NCI-H146 treated with DMSO at 0.1 percent for 48 hours (cell line): ENCODE data around the gene IRF8.
"Not testable (repeated sequence)": the region's sequence is repeated elsewhere in the genome, so short reads cannot be mapped to it uniquely, and the experiment has no call there.

Experiments
- DNase-seq: peaks from one replicate; lab custom pipeline; 2025; ENCODE audit not compliant: unreplicated experiment; lab: John Stamatoyannopoulos, UW

Gene IRF8, protein sequence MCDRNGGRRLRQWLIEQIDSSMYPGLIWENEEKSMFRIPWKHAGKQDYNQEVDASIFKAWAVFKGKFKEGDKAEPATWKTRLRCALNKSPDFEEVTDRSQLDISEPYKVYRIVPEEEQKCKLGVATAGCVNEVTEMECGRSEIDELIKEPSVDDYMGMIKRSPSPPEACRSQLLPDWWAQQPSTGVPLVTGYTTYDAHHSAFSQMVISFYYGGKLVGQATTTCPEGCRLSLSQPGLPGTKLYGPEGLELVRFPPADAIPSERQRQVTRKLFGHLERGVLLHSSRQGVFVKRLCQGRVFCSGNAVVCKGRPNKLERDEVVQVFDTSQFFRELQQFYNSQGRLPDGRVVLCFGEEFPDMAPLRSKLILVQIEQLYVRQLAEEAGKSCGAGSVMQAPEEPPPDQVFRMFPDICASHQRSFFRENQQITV

DNA sequence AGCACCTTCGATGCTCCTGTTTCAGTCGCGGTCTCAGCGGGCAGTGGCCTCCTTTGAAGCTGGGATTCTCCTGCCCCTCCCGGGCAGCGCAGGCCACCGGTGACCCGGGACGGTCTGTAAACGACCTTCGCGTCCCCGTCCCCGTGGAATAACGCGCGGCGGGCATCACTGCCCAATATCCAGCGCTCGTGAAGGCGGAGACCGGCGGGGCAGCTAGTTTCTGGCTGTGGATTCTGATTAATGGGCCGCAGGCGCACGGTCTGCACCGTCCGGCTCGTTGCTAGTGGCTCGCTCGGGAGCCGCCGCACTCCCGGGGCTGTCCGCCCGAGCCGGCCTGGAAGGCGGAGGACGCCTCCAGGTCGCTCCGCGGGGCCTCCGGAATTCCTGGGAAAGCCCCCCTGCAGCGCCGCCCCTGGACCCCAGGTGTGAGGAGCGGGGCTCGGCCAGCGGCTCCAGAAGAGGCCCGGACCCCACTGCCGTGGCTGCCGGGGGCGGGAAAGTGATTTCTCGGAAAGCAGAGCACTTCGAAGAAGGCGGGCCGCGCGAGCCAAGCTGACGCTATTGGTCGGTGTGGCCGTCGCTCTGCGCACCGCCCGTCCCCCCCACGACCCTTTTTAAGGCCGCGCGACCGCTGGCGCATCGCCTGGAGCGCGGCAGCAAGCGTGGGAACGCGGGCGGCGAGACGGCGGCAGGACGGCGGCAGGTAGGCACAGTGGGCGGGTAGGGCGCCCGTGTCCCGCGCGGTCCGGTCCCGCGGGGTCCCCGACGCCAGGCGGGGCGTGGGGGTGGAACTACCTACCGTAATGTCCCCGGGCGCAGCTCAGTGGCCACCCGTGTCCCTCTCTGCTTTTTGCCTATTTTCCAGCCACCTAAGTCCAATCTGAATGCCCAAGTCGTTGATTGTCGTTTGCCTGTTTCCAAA, at the start of gene IRF8:
IRF8 (plus strand) TSS at position 642 of the 922 bp plus-strand sequence. CDS start 3,854 bp downstream, outside the sequence.
- DNase-seq, result no peak

DNA sequence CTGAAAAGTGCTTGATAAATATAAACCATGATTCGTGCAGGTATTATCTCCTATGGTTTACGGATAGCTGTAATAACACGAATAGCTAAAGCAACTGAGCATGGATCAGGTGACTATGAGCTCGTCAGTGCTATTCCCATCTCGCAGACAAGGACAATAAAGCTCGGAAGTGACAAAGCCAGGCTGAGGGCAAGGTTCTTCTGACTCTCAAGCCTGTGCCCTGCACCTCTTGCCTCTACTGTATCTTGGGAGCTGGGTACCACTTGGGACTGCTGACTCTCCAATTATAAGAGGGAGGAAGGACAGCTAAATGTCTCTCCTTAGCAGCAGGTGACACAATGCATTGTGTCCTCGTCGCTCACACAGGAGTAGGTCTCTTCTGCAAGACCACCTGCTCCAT, 49.6 kb upstream of the IRF8 start:
- no peak for DNase-seq

DNA sequence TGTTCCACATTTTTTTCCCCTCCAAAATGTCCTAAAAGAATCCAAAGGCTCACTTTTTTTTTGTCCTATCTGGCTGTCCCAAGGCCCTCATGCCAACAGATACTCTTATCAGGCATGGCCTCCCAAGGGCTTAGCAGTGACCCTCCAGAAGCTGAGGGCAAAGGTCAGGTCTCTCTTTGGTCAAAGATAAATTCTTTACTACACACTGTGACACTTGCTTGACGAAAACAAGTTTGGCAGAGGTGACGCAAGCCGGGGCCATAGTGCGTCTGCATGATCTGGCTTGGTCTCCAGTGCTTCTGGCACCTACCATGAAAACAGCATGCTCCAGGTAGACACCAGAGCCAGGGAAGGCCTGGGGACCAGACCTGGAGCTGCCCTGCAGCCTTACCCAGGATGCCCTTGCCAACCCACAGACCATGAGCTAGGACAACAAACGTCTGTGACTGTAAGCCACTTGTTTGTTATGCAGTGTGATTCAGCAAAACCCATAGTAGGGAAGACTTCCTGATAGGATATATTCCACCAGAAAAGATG, 48.5 kb upstream of the IRF8 start:
- no peak for DNase-seq

DNA sequence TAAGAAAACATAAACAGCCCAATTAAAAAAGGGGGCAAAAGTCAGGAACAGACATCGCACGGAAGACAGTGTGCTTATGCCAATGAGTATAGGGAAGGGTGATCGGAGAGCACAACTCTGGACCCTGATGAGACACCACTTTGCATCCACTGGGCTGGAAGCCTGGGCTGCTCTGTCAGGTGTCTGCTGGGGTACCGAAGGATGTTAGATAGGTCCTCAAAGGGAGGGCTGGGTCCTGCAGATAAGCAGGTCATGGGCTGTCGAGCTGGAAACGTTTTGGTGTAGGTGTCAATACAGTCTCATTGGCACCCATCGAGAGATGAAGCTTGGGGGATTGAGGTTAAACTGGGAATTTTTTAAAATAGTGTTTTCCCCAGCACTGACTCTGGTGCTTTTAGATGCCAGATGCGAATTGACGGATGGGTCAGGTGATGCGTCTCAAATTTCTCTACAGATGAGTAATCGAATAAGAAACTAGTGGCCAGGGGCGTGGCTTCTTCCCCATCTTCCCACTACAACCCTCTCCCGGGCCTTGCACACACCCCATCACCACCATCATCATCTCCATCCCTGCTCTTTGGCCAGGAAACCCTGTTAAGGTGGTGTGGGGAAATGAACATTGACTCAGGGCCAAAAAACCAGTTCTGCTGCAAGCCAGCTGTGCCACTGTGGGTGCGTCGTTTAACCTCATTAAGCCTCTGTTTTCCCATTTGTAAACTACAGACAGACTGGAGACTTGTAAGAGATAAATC, 47.8 kb upstream of the IRF8 start:
- no peak for DNase-seq

DNA sequence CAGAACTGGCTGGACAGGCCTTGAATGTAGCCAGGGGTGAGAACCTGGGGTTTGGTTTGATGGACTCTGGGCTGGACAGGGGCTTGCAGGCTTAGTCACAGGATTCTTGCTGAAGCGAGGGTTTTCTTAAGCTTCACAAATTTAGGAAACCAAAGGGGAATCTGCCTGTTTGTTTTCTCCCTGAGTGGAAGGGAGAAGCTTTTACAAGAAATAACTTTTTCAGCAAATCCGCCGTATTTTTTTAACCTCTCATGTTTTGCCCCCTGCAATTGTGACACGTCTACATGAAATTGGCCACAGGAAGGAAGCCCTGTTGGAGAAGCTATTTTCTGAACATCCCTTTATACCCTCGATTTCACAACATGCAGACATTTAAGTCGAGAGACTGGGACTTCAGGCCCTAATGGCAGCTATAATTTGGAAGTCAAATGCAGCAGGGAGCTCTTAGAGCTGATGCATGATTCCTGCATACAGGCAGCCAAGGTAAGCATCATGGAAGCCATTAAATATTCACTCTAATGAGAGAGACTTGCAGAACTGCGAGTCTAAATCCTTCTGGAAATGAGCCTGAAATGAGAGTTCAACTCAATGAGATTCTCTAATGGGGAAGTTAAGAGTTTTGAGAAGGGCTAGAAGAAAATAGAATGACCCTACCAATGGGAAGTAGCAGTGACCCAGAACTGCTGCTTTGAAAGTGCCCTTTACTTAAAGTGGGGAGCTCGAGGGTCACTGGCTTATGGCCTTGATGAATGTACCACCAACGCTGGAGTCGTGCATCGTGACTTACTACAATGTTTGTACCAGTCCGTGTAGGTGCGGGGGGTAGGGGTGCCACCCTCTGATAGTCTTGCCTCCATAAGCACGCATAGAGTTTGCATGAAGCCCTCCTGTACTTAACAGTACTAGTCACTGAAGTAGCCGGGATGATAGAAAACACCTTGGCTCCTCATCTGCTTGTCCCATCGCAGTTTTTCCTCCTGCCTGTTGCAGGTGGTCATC, 45.1 kb upstream of the IRF8 start:
- DNase-seq, result no peak

DNA sequence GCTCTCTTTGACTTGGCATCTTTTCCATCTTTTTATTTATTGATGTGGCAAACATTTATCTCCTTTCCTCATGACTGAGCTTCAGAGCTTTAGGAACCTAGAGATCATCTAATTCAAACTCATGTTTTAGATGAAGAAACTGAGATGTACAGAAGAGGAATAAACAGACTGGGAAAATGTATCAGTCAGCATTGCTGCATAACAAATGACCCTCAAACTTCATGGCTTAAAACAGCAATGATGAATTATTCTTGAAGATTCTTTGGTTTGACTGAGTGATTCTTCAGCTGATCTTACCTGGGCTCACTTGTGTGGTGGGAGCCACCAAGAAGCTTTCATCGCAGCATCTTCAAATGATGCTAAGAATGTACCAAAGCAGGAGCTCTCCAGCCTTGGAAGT, 44.0 kb upstream of the IRF8 start:
- DNase-seq, result no peak

DNA sequence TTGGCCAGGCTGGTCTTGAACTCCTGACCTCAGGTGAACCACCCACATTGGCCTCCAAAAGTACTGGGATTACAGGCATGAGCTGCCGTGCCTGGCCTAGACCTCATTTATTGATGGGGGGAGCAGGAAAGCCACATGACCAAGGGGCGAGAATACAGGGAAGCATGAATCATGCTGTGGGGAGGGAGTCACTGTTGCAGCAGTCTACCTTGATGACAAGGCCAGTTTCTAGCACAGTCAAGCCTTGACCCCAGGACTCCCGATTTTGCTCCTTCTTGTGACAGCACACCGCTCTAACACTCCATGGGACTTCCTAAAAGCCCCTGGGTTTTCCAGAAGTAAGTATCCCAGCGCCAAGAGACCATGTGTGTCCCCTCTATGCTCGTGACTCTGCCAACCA, 42.9 kb upstream of the IRF8 start:
- DNase-seq, result no peak

DNA sequence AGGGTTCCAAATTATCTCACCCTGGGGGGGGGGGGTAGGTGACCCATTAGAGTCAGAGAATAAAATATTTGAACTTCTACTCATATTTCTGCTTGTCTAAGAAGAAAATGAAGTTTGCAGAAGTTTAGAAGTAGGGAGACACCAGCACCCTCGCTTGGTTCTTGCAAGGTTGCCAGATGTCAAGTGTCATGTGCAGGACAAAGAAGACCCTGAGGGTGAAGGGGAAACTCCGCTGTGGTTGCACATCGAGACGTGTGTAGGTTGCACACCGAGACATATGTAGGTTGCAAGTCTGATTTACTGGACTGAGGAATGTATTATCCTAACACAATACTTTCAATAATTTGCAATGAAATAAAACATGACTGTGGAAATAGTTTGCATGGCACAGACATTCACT, 42.4 kb upstream of the IRF8 start:
- DNase-seq, result no peak

DNA sequence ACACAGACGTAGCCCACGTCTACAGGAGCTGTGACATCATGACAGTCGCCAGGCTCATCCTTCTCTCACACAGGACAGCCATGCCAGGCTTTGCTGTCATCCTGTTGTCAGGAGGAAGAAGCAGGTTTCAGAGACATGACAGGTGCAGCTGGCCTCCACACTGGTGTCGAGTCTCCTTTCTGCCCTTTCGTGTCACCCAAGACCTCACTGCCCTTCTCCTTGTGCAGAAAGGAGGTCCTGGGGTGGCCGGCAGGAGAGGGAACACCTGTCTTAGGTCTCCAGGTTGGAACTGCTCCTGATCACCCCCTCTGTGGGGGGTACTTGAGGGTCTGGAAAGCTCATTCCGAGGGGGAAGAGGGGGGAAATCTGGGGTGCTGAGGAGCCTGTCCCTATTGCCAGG, 41.6 kb upstream of the IRF8 start:
- DNase-seq, result no peak

DNA sequence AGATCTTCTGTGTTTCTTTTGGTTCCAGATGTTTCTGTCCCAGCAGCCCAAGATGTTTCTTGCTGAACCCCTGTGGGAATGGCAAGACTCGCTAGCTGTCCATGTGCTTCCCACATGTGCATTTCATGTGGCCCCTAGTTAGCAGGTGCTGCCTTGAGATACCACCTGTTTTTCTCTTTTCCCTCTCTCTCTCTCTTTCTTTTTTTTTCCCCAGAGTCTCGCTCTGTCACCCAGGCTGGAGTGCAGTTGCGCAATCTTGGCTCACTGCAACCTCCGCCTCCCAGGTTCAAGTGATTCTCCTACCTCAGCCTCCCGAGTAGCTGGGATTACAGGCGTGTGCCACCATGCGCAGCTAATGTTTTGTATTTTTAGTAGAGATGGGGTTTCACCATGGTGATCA, 40.4 kb upstream of the IRF8 start:
- not testable (repeated sequence) for DNase-seq

DNA sequence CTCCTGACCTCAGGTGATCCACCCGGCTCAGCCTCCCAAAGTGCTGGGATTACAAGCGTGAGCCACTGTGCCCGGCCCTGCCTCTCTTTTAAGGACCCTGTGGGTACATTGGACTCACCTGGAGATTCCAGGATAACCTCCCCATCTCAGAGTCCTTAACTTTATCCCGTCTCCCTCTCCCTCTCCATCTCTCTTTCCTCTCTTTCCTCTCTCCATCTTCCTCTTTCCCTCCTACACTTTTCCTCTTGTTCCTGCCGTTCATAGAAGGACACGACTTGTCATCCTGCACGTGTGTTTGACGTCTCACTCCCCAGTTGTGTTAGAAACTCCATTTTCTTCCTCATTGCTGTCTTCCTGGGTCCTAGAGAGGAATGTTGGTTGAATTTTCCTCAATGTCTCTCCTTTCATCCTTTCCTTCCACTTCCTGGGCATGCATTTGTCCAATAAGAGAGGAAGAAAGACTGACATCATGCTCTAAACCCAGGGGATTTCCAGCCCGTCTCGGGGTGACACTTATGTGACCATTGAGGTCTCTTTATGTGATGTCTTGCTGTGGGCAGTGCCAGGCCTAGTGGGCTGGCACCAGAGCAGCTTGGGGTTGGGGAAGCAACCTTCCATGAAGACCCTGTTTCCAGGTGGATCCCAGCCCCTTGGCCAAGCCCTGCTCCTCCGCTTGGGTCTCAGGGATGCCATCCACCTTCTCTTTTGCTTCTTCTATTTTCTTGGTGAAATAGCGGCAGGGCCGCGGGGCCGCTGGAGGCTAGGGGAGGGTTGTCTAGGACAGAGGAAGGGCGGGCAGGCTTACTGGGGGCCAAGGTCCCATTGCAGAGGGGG, 39.8 kb upstream of the IRF8 start:
- DNase-seq, result no peak

DNA sequence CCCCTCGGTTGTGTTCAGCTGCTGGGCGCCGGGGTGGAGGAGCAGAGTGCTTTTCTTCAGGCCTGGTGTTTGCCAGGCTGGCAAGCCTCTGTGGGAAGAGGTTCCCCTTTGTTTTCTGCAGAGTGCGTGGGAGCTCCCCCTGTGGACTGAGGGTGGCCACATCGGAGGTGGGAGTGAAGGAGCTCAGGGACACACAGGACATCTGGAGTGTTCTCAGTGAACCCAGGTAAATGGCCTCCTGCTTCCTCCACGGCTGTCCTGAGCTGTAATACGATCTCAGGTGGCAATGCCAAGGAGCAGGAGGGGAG, 39.2 kb upstream of the IRF8 start:
- no peak for DNase-seq

DNA sequence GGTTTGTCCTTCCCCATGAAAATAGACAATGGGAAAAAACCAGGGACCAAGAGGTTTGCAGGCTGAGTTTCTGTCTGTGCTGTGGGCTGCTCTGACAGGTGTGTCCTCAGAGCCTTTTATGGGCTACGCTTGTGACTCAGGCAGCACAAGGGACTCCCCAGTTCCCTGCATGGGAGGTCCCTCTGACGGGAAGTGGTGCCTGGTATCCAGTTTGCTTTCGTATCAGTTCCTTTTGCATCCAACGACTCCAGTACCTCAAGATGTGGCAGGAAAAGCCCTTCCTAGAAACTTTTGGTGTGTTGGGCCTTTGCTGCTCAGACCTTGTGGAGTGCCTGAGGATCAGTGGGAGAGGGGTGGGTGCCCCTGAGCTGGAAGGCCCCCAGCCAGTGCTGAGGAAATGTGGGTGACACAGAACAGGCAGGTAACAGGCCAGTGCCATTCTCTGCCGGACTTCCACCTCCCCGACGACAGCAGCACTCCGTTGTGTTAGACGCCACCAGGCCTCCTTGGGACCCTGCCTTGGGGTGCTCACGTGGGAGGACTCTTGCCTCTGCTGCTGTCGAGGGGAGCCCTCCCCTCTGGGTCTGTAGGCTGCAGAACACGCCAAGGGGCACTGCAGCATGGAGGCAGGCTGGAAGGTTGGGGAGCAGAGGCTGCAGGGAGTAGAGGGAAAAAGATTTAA, 38.4 kb upstream of the IRF8 start:
- no peak for DNase-seq

DNA sequence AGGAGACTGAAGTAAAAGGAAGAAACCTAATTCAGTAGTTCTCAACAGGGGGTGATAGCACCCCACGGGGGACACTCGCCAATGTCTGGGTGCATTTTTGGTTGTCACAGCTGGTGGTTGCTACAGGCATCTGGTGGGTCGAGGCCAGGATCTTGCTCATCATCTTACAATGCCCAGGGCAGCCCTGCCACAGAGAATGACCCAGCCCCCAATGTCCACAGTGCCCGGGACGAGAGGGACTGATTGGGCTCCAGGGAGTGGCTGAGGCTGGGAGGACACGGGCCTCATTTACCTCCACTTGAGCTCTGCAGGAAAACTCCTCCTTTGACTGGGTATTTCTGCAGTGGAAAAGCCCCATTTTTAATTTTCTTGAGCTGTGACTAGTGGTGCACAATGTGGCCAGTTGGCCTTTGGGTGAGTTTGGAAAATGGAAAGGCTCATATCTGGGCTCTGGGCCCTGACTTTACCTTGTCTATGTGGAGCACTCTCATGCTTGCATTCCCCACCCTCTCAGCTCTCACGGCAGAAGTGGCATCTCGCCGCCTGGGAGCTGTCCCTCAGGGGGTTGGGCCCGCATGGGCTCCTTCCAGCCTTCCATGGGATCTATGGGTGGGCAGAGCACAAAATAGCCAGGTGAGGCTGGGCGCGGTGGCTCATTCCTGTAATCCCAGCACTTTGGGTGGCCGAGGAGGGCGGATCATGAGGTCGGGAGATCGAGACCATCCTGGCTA, 37.7 kb upstream of the IRF8 start:
- no peak for DNase-seq

DNA sequence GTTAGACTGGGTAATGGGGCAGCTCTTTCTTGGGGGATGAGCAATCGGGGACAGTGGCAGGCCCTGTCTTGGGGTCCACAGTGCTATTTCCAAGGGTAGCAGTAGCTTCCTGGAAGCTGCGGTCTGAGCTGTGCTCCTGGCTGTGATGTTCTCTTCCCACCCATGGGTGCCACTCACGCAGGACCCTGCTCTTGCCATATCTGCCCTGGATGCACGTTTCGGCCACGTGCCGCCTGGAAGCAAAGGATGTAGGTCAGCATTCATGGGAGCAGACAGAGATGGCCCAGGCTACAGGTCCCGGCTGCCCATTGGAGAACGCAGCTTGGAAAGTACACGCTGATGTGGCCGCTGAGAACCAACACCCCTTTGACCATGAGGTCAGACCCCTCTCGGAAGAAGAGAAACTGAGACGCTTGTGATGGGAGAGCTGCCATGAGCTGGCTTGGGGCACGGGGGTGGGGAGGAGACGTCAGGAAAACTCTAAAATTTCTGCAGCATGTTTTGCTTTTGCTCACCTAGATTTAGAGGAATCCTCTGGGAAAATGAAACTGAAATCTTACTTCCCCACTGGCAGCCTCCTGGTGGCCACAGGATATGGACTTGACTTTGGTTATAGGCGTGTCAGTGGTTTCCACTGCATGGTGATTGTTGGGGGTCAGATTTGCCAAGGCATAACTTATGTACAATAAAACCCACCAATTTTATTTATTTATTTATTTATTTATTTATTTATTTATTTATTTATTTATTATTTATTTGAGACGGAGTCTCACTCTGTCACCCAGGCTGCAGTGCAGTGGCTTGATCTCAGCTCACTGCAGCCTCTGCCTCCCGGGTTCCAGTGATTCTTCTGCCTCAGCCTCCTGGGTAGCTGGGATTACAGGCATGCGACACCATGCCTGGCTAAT, 36.2 kb upstream of the IRF8 start:
- DNase-seq, result no peak

DNA sequence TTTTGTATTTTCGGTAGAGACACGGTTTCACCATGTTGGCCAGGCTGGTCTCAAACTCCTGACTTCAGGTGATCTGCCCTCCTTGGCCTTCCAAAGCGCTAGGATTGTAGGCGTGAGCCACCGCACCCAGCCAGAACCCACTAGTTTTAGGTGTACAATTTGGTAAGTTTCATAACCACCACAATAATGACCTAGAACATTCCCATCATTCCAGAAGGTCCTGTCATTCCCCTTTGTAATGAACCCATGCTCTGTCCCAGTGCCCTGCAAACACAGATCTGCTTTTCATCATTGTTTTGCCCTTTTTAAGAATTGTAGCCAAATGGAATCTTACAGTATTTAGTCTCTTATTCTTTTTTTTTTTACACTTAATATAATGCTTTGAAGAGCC, 35.6 kb upstream of the IRF8 start:
- DNase-seq, result no peak

DNA sequence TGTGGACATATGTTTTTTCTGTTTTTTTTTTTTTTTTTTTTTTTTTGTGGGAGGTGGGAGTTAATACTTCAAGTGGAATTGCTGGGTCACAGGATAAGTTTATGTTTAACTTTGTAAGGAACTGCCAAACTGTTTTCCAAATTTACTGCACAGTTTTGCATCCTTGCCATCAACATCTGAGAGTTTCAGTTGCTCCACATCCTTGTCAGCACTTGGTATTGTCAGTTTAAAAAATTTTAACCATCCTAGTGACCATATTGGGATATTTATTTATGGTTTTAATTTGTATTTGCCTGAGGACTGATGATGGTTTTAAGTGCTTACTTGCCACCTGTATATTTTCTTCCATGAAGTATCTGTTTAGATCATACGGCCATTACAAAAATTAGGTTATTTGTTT, 34.0 kb upstream of the IRF8 start:
- no peak for DNase-seq
